Fibroblast of lung (primary cell): Measurements from ENCODE around the gene ZNF26. TPM values are rescaled to one million over a fixed set of nuclear protein-coding genes. Genes with fewer than 3 reads are reported as not detected.

ENCODE experiments used
- DNase-seq, 2 donors: peaks; one replicate each; pipeline versions ENCODE4 v3.0.0 to v3.0.0-alpha.2; 2010; ENCODE audit warnings: low read depth in 2 of 2
- H2AFZ ChIP-seq: 2 replicates; pipeline ENCODE4 v1.5.1; 2012; ENCODE audit warnings: low read length, control low read depth, inconsistent platforms
- H3K27ac ChIP-seq: 2 replicates; pipeline ENCODE4 v1.5.1; 2011; ENCODE audit warnings: low read length, control low read depth; ENCODE audit not compliant: insufficient read depth
- H3K27me3 ChIP-seq: 2 replicates; pipeline ENCODE4 v1.5.1; 2011; ENCODE audit warnings: mild to moderate bottlenecking, low read length; ENCODE audit not compliant: control insufficient read depth, insufficient read depth
- H3K36me3 ChIP-seq: 2 replicates; pipeline ENCODE4 v1.5.1; 2011; ENCODE audit warnings: low read length; ENCODE audit not compliant: control insufficient read depth, insufficient read depth
- H3K4me1 ChIP-seq: 2 replicates; pipeline ENCODE4 v1.5.1; 2011; ENCODE audit warnings: low read length; ENCODE audit not compliant: control insufficient read depth, insufficient read depth; ENCODE audit errors: extremely low read depth
- H3K4me2 ChIP-seq: 2 replicates; pipeline ENCODE4 v1.5.1; 2011; ENCODE audit warnings: low read length, control low read depth; ENCODE audit not compliant: insufficient read depth; ENCODE audit errors: extremely low read depth
- H3K4me3 ChIP-seq, 4 experiments: fragments of 200-600 bp in 1 of 4; sonication (generic) in 1 of 4; replicated peaks in 1 of 4; 2 replicates each; pipeline ENCODE4 v1.5.1; 2011 to 2016; ENCODE audit warnings: low read length in 4 of 4, low read depth in 3 of 4, mild to moderate bottlenecking in 3 of 4, control low read depth in 2 of 4, inconsistent platforms in 1 of 4, mixed read lengths in 1 of 4; ENCODE audit not compliant: insufficient read depth in 1 of 4; ENCODE audit errors: control extremely low read depth in 1 of 4
- H3K79me2 ChIP-seq: 2 replicates; pipeline ENCODE4 v1.5.1; 2012; ENCODE audit warnings: mild to moderate bottlenecking, low read length, inconsistent platforms; ENCODE audit not compliant: control insufficient read depth, insufficient read depth
- H3K9ac ChIP-seq: 2 replicates; pipeline ENCODE4 v1.5.1; 2011; ENCODE audit warnings: mild to moderate bottlenecking, low read length, control low read depth; ENCODE audit not compliant: insufficient read depth
- H3K9me3 ChIP-seq: 2 replicates; pipeline ENCODE4 v1.5.1; 2012; ENCODE audit warnings: low read depth, low read length; ENCODE audit not compliant: control insufficient read depth, insufficient read depth
- H4K20me1 ChIP-seq: 2 replicates; pipeline ENCODE4 v1.5.1; 2011; ENCODE audit warnings: low read length; ENCODE audit not compliant: control insufficient read depth, insufficient read depth; ENCODE audit errors: extremely low read depth
- CTCF ChIP-seq, 2 donors: IDR thresholded peaks in 1 of 2; conservative IDR thresholded peaks in 1 of 2; 1 replicate in 1 of 2; 2 replicates in 1 of 2; pipeline ENCODE4 v1.5.1; 2011 to 2012; ENCODE audit warnings: low read length in 2 of 2, control low read depth in 1 of 2, inconsistent platforms in 1 of 2, low read depth in 1 of 2, mild to moderate bottlenecking in 1 of 2
- EZH2 ChIP-seq: IDR thresholded peaks from 2 replicates; pipeline ENCODE4 v1.5.1; 2012; ENCODE audit warnings: low read length, control low read depth, mild to moderate bottlenecking; ENCODE audit errors: missing control alignments
- polyA plus RNA-seq, 2 donors: library from polyadenylated mRNA; depleted of rRNA in 1 of 2; stranded (reverse) in 1 of 2; unstranded in 1 of 2; fragments of >200 nt; gene quantifications; 2 replicates each; pipeline ENCODE4 v1.2.1, GENCODE V29; 2011 to 2012; ENCODE audit warnings: missing spikeins in 1 of 2
- total RNA-seq: library from RNA; depleted of rRNA; stranded (reverse); fragments of >200 nt; gene quantifications from 2 replicates; pipeline ENCODE4 v1.2.1, GENCODE V29; 2014

ZNF26 gene
- total and polyA plus RNA-seq, 2 donors (not counting 1 experiment from before 2014, with no cell fraction given): 4.9 to 9.4 TPM

GRCh38 chr12:133046698-133047097, 60.5 kb downstream of the ZNF26 start:
- Histone ChIP-seq H3K4me1 (no peaks in the 10 kb centered on the region), H3K27me3 (no peaks in the 10 kb centered on the region), H3K27ac (no peak overlapping the region), H4K20me1 (no peaks in the 10 kb centered on the region), H3K4me2 (no peak overlapping the region), H3K9me3 (peaks cover 9% of the 10 kb centered on the region), H3K4me3 (no peak overlapping the region), H3K79me2 (no peaks in the 10 kb centered on the region), H3K9ac (no peak overlapping the region), H2AFZ (no peak overlapping the region), H3K36me3 (peaks cover 7% of the 10 kb centered on the region)
- no peak for DNase-seq
- TF ChIP-seq EZH2 (no peak), CTCF (conservative IDR thresholded peaks at IDR 0.05 in 1 of 2, IDR thresholded peaks at IDR 0.05 in 1 of 2; ENCODE audit: low read depth in 1 of 2, low read length in 2 of 2) (no peak)

- DNase-seq: peak in 1 of 2 donors; percentile 25
- H3K36me3 ChIP-seq: no peaks in the 10 kb centered on the region
- H3K9me3 ChIP-seq: peaks cover 16% of the 10 kb centered on the region
These were observed 71.3 kb downstream of the ZNF26 start for GRCh38 chr12:133057446-133057845.

More at GRCh38 chr12:133057446-133057845, 71.3 kb downstream of the ZNF26 start:
- Histone ChIP-seq H4K20me1 (no peaks in the 10 kb centered on the region), H3K4me3 (no peak overlapping the region), H3K9ac (no peak overlapping the region), H3K4me2 (no peak overlapping the region), H3K27ac (no peak overlapping the region), H3K79me2 (no peaks in the 10 kb centered on the region), H3K4me1 (no peaks in the 10 kb centered on the region), H3K27me3 (no peaks in the 10 kb centered on the region), H2AFZ (no peak overlapping the region)
- TF ChIP-seq EZH2 (no peak), CTCF (conservative IDR thresholded peaks at IDR 0.05 in 1 of 2, IDR thresholded peaks at IDR 0.05 in 1 of 2; ENCODE audit: low read depth in 1 of 2, low read length in 2 of 2) (no peak)
